Mucosa of rectum (tissue), 2 donors: ENCODE measurements around the gene MEN1.

Experiments used
- H3K27ac ChIP-seq, 2 donors: one replicate each; pipeline ENCODE4 v1.7.0; 2013; ENCODE audit warnings: inconsistent platforms in 2 of 2, low read depth in 2 of 2, low read length in 2 of 2
- H3K27me3 ChIP-seq, 2 donors: one replicate each; pipeline ENCODE4 v1.7.0; 2013; ENCODE audit warnings: low read length in 2 of 2; ENCODE audit not compliant: control insufficient read depth in 2 of 2, insufficient read depth in 2 of 2
- H3K36me3 ChIP-seq, 2 donors: one replicate each; pipeline ENCODE4 v1.7.0; 2013; ENCODE audit warnings: low read length in 2 of 2; ENCODE audit not compliant: control insufficient read depth in 2 of 2, insufficient read depth in 2 of 2
- H3K4me1 ChIP-seq, 2 donors: one replicate each; pipeline ENCODE4 v1.7.0; 2013; ENCODE audit warnings: low read length in 2 of 2, mild to moderate bottlenecking in 1 of 2; ENCODE audit not compliant: control insufficient read depth in 2 of 2, insufficient read depth in 2 of 2
- H3K4me3 ChIP-seq, 2 donors: one replicate each; pipeline ENCODE4 v1.7.0; 2013; ENCODE audit warnings: low read length in 2 of 2
- H3K9ac ChIP-seq, 2 donors: one replicate each; pipeline ENCODE4 v1.7.0; 2013; ENCODE audit warnings: low read length in 2 of 2, low read depth in 1 of 2, mild to moderate bottlenecking in 1 of 2
- H3K9me3 ChIP-seq, 2 donors: one replicate each; pipeline ENCODE4 v1.7.0; 2013; ENCODE audit warnings: low read length in 2 of 2; ENCODE audit not compliant: control insufficient read depth in 2 of 2
- donor health status: healthy.
- donor health status: Normal muscosa, but diverticular disease.

The MEN1 gene

GRCh38 chr11:64810891-64811272 is 531 bp upstream of the MEN1 start:
- Histone ChIP-seq H3K27ac (peak overlapping the region in 1 of 2 donors; percentile 77), H3K9me3 (no peaks in the 10 kb centered on the region)

GRCh38 chr11:64809781-64810241 is 540 bp downstream of the MEN1 start:
- H3K4me1 ChIP-seq = peaks cover 9 to 10% of the 10 kb centered on the region in 2 donors
- H3K9me3 ChIP-seq = no peaks in the 10 kb centered on the region
- H3K27ac ChIP-seq = peak overlapping the region; percentile 77 to 80
- H3K9ac ChIP-seq = peak overlapping the region; percentile 74 to 76
- H3K27me3 ChIP-seq = no peaks in the 10 kb centered on the region
- peaks cover 4 to 13% of the 10 kb centered on the region in 2 donors for H3K36me3 ChIP-seq
- peak overlapping the region; percentile 79 to 80 for H3K4me3 ChIP-seq

More at GRCh38 chr11:64810891-64811272, 531 bp upstream of the MEN1 start:
- Histone ChIP-seq H3K9ac (no peak overlapping the region), H3K27me3 (no peaks in the 10 kb centered on the region), H3K4me3 (peak overlapping the region; percentile 79 to 80), H3K4me1 (peaks cover 9 to 10% of the 10 kb centered on the region in 2 donors), H3K36me3 (peaks cover 0 to 7% of the 10 kb centered on the region in 2 donors)

- no peaks in the 10 kb centered on the region for H3K27me3 ChIP-seq
- H3K36me3 ChIP-seq = peaks cover 4 to 15% of the 10 kb centered on the region in 2 donors
- H3K9me3 ChIP-seq = no peaks in the 10 kb centered on the region
- no peak overlapping the region for H3K9ac ChIP-seq
- H3K4me3 ChIP-seq = no peak overlapping the region
- peaks cover 20 to 24% of the 10 kb centered on the region in 2 donors for H3K4me1 ChIP-seq
- no peak overlapping the region for H3K27ac ChIP-seq
These were observed 4.9 kb downstream of the MEN1 start for GRCh38 chr11:64805481-64805880.

GRCh38 chr11:64804346-64805210 is 5.8 kb downstream of the MEN1 start:
- Histone ChIP-seq H3K27me3 (no peaks in the 10 kb centered on the region), H3K36me3 (peaks cover 4 to 15% of the 10 kb centered on the region in 2 donors), H3K4me1 (peaks cover 18 to 19% of the 10 kb centered on the region in 2 donors), H3K9ac (no peak overlapping the region), H3K27ac (no peak overlapping the region), H3K4me3 (peak overlapping the region in 1 of 2 donors; percentile 77), H3K9me3 (no peaks in the 10 kb centered on the region)

GRCh38 chr11:64803846-64804345 is 6.5 kb downstream of the MEN1 start:
- peaks cover 15 to 18% of the 10 kb centered on the region in 2 donors for H3K4me1 ChIP-seq
- no peaks in the 10 kb centered on the region for H3K27me3 ChIP-seq
- H3K4me3 ChIP-seq = peak overlapping the region; percentile 76 to 77
- peaks cover 4 to 15% of the 10 kb centered on the region in 2 donors for H3K36me3 ChIP-seq
- H3K9ac ChIP-seq = peak overlapping the region; percentile 51 to 66
- H3K9me3 ChIP-seq = no peaks in the 10 kb centered on the region
- peak overlapping the region; percentile 78 to 80 for H3K27ac ChIP-seq

GRCh38 chr11:64803158-64803845 is 7.0 kb downstream of the MEN1 start, which contains the start of gene MAP4K2:
TSS of gene MAP4K2 (minus strand) at chr11:64803214. CDS start at chr11:64803149, 65 bp downstream.
- H3K36me3 ChIP-seq = peaks cover 4 to 15% of the 10 kb centered on the region in 2 donors
- H3K4me3 ChIP-seq = peak within 1 kb of the TSS; percentile 76 to 77
- no peaks in the 10 kb centered on the region for H3K27me3 ChIP-seq
- peaks cover 15 to 18% of the 10 kb centered on the region in 2 donors for H3K4me1 ChIP-seq
- H3K9me3 ChIP-seq = no peaks in the 10 kb centered on the region
- H3K27ac ChIP-seq = peak within 1 kb of the TSS; percentile 78 to 80
- H3K9ac ChIP-seq = peak within 1 kb of the TSS; percentile 51 to 66

GRCh38 chr11:64802370-64803157 is 7.8 kb downstream of the MEN1 start:
- Histone ChIP-seq H3K36me3 (peaks cover 4 to 15% of the 10 kb centered on the region in 2 donors), H3K9me3 (no peaks in the 10 kb centered on the region), H3K4me3 (peak overlapping the region; percentile 52 to 67), H3K27ac (peak overlapping the region in 1 of 2 donors; percentile 58), H3K27me3 (no peaks in the 10 kb centered on the region), H3K4me1 (peaks cover 15 to 18% of the 10 kb centered on the region in 2 donors), H3K9ac (peak overlapping the region; percentile 14 to 41)

GRCh38 chr11:64801561-64802369 is 8.6 kb downstream of the MEN1 start:
- H3K36me3 ChIP-seq = peaks cover 4 to 14% of the 10 kb centered on the region in 2 donors
- peak overlapping the region in 1 of 2 donors; percentile 67 for H3K4me3 ChIP-seq
- H3K9ac ChIP-seq = no peak overlapping the region
- H3K9me3 ChIP-seq = no peaks in the 10 kb centered on the region
- peaks cover 15 to 18% of the 10 kb centered on the region in 2 donors for H3K4me1 ChIP-seq
- peak overlapping the region; percentile 22 to 58 for H3K27ac ChIP-seq
- H3K27me3 ChIP-seq = no peaks in the 10 kb centered on the region

- H3K9me3 ChIP-seq = no peaks in the 10 kb centered on the region
- H3K9ac ChIP-seq = no peak overlapping the region
- H3K4me1 ChIP-seq = peaks cover 15 to 18% of the 10 kb centered on the region in 2 donors
- H3K4me3 ChIP-seq = no peak overlapping the region
- H3K27me3 ChIP-seq = no peaks in the 10 kb centered on the region
- H3K36me3 ChIP-seq = peaks cover 4 to 12% of the 10 kb centered on the region in 2 donors
- peak overlapping the region in 1 of 2 donors; percentile 58 for H3K27ac ChIP-seq
These were observed 9.2 kb downstream of the MEN1 start for GRCh38 chr11:64801158-64801464.
